ENCODE results near the gene PDE11A.

The PDE11A gene

GRCh38 chr2:177618255-177619253 lies 454.0 kb downstream of the PDE11A start:
- DNase-seq: peak; percentile 89

- no peak for DNase-seq
These were observed 454.7 kb downstream of the PDE11A start for GRCh38 chr2:177617849-177618248.

DNA sequence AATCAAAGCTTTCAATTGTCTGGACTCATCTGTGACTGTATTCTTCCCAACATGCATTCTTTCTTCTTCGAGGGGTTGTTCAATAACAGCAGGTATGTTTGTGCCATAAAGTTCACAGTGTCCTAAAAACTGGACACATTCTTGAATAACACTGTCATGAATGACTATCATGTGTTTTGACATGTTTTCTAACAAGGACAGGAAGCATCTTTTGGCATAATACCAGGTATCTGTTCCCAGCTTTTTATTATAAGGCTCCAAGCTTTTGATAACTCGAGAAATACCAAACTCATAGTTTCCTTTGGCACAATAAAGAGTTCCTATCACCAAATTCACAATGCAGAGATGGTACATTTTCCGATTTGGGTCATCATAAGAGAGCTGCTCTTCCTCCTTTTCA lies 455.8 kb downstream of the PDE11A start:
- no peak for DNase-seq

GRCh38 chr2:177616066-177616465 lies 456.5 kb downstream of the PDE11A start:
- no peak for DNase-seq

GRCh38 chr2:177612659-177613058 lies 459.9 kb downstream of the PDE11A start:
- no peak for DNase-seq

GRCh38 chr2:177611310-177611886 lies 461.2 kb downstream of the PDE11A start:
- DNase-seq: no peak

GRCh38 chr2:177610813-177611212 lies 461.8 kb downstream of the PDE11A start:
- DNase-seq: no peak

- peak; percentile 24 for DNase-seq
These were observed 465.9 kb downstream of the PDE11A start for GRCh38 chr2:177606636-177607035.

- DNase-seq: peak; percentile 77
These were observed 468.1 kb downstream of the PDE11A start for GRCh38 chr2:177604271-177605065.

DNA sequence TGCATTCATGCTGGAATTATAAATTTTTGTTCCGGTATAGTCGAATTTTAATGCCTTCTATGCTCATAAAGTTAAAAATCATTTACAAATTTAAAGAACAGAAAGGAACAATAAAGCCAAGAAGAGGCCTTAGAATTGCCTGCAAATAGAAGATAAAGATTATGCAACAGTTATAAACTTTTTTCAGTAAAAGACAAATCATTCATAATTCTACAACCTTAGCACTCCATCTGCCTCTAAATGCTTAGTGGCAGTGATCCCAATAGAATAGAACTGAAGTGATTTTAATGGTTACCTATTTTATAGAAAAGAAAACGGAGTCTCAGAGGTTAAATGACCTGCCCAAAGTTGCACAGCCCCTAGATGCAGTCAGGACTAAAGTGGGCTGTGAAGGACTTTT lies 468.8 kb downstream of the PDE11A start:
- no peak for DNase-seq

GRCh38 chr2:177603181-177603580 lies 469.4 kb downstream of the PDE11A start:
- DNase-seq: no peak

DNA sequence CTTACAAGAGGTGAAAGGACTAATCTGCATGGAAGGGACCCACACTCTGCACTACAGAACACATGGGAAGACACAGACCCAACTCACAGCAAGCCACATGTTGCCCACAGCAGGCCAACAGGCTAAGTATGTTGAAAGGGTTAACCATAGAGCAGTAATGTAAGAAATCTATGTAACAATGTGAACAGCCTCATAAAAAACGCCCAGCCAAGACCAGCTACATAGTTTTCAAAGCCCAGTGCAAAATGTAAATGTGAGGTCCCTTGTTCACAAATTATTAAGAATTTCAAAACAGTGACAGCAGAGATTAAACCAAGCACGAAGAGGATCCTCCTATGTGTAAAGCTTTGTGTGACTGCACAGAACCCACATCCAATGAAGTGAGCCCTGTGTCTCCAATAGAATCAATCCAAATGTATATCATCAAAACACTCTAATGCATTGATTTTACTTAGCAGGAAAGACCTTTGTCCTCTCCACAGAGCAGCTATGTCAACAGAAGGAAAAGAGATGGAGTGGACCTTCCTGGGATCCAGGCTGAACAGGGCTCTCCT lies 469.9 kb downstream of the PDE11A start:
- DNase-seq: no peak

GRCh38 chr2:177600917-177601316 lies 471.7 kb downstream of the PDE11A start:
- DNase-seq: no peak

GRCh38 chr2:177599956-177600355 lies 472.6 kb downstream of the PDE11A start:
- no peak for DNase-seq

GRCh38 chr2:177599139-177599688 lies 473.4 kb downstream of the PDE11A start:
- peak; percentile 34 for DNase-seq

DNA sequence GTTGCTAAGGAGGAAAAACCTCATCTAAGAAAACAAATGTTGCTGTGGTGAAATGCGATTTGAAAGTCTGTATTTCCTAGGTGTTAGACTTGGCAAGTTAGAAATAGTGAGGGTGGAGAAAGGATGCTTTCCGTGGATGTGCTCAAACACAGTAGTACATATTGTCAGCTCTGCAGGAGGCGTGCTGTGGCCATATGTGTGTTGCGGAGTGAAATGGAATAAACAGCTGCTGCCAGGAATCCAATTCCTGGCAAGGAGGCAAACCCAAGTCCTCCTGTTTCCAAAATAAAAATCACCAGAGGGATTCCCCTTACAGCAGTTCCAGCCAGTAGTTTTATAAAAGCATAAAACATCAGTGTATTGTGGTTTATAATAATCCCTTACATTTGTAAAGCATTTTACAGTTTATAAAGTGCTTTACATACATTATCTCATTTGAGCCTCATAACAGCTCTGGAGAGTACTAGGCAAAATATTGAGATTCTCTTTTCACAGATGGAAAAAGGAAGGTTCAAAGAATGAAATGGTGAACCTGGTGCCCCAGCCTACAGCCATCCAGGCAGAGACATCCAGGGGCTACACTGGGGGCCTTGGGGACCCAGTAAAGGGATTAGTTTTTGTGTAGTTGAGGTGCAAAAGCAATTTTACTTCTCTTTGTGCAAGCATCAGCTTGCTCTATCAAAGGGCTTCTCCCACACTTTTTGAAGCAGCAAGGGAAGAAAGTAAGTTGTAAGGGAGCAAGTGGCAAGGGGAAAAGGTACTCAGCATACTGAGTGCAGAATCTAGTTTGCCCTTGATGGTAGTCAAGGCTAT lies 474.0 kb downstream of the PDE11A start:
- DNase-seq: peak; percentile 78

DNA sequence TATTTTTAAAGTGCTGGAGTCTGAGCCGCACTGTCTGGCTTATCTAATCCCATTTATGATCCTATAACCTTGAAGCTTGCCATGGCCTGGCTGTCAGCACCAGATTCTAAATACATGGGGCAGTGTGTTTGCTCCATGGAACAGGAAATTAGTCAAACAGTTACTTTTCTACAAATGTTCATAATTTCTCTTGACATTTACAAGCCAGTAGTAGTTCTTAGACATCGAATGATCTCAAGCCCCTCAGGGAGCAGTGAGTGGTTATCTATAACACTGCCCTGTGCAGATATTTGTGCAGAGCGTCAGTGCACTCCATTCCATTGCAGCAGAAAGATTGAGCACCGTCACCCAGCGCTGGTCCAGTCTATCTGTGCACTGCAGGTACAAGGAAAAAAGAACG lies 474.8 kb downstream of the PDE11A start:
- no peak for DNase-seq

DNA sequence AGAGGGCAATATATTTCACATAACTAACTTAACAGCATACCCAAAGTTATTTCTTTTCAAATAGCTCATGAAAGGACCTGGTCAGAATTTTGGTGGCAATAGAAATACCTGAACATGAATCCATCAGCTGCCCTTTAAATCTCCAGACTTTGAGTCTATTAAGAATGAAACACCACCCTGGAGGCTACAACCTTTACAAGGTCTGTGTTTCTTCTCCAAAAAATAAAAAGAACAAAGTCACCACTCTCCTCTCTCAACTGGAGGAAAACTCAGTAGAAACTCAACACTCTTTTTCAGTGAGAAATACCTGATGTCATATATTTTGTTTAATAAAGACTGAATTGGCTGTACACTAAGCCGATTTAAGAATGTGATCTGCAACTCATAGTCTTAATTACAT lies 475.7 kb downstream of the PDE11A start:
- no peak for DNase-seq

- DNase-seq: no peak
These were observed 477.3 kb downstream of the PDE11A start for GRCh38 chr2:177595126-177595845.

DNA sequence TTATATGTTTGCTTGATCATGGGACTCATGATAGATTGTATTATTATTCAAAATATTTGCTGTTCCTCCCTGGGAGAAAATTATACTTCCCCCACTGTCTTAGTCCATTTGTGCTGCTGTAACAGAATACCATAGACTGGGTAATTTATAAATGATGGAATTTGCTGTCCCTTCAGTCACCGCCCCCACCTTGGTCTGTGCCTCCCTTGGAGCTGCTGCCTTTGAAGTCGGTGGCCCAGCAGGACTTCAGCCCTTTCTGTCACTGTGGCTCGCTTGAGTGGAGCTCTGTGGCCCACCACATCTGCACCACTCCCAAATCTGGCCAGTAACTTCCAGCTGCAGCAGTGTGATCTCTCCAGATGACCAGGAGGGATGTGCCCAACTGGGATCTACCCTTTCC lies 479.2 kb downstream of the PDE11A start:
- DNase-seq: no peak

GRCh38 chr2:177592945-177593344 lies 479.6 kb downstream of the PDE11A start:
- DNase-seq: no peak
